ENCODE measurements around the gene SCN4A.

DNA sequence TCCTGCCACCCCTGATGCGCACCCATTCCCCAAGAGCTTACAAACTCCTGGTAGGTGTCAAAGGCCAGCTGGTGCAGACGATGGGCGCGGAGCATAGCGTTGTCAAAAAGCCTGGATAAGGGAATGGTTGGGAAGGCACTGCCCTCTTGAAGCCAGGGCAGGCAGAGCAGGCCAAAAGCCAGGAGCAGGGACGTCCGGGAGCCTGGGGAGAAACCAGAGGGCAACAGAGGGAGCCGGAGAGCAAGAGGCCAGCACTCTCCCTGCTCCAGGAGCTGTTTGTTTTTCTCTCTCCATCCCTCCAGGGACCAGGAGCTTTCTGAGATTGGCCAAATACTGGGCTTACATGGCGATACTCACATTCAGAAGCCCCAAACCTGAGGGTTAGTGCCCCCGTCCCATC lies 54.4 kb downstream of the SCN4A start:
- TF ChIP-seq POLR2A (IDR thresholded peaks at IDR 0.05) = no peak
- TF ChIP-seq, protein P1, sequence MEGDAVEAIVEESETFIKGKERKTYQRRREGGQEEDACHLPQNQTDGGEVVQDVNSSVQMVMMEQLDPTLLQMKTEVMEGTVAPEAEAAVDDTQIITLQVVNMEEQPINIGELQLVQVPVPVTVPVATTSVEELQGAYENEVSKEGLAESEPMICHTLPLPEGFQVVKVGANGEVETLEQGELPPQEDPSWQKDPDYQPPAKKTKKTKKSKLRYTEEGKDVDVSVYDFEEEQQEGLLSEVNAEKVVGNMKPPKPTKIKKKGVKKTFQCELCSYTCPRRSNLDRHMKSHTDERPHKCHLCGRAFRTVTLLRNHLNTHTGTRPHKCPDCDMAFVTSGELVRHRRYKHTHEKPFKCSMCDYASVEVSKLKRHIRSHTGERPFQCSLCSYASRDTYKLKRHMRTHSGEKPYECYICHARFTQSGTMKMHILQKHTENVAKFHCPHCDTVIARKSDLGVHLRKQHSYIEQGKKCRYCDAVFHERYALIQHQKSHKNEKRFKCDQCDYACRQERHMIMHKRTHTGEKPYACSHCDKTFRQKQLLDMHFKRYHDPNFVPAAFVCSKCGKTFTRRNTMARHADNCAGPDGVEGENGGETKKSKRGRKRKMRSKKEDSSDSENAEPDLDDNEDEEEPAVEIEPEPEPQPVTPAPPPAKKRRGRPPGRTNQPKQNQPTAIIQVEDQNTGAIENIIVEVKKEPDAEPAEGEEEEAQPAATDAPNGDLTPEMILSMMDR (IDR thresholded peaks at IDR 0.05) = no peak

Data from breast epithelium (tissue), 3 donors.